ENCODE data around the gene NPR2. TPM values are rescaled to one million over a fixed set of nuclear protein-coding genes. Genes with fewer than 3 reads are reported as not detected.

NPR2 gene
- total and polyA plus RNA-seq, 2 of the 13 experiments (the other 11 are each of a cell fraction or from before 2014, with no cell fraction given) = 7.4 to 9.4 TPM

GRCh38 chr9:35814106-35814840 lies 22.9 kb downstream of the NPR2 start (continued):
- peak; percentile 91; the same call in 1 of the 2 replicates for TF ChIP-seq ZNF687 (CRISPR knock-in tag; IDR thresholded peaks at IDR 0.05)
- TF ChIP-seq SMC3 (IDR thresholded peaks at IDR 0.05; ENCODE audit: low read length) = no peak
- no peak; the same call in 1 of the 2 replicates for TF ChIP-seq SRY (CRISPR knock-in tag; IDR thresholded peaks at IDR 0.05)
- TF ChIP-seq ZNF281 (CRISPR knock-in tag; IDR thresholded peaks at IDR 0.05; ENCODE audit: borderline replicate concordance) = peak; percentile 21; the same call in 1 of the 2 replicates
- TF ChIP-seq POLR2AphosphoS5 (IDR thresholded peaks at IDR 0.05; ENCODE audit: low read depth, low read length) = peak; percentile 89
- no peak for TF ChIP-seq ZBTB2 (CRISPR knock-in tag; IDR thresholded peaks at IDR 0.05; ENCODE audit: low read depth)
- TF ChIP-seq MXD1 (CRISPR knock-in tag; IDR thresholded peaks at IDR 0.05) = no peak
- peak; percentile 51; the same call in 1 of the 2 replicates for TF ChIP-seq DRAP1 (CRISPR knock-in tag; IDR thresholded peaks at IDR 0.05)
- TF ChIP-seq RNF219 (CRISPR knock-in tag; IDR thresholded peaks at IDR 0.05) = no peak
- peak; percentile 99 for TF ChIP-seq PPARG (CRISPR knock-in tag; conservative IDR thresholded peaks at IDR 0.05)
- peak; percentile 21; the same call in 1 of the 2 replicates for TF ChIP-seq HOXD1 (CRISPR knock-in tag; IDR thresholded peaks at IDR 0.05)
- TF ChIP-seq BRF2 (CRISPR knock-in tag; IDR thresholded peaks at IDR 0.05) = no peak
- no peak for TF ChIP-seq HOXA7 (CRISPR knock-in tag; IDR thresholded peaks at IDR 0.05)
- TF ChIP-seq ZNF460 (CRISPR knock-in tag; IDR thresholded peaks at IDR 0.05; ENCODE audit: borderline replicate concordance) = no peak
- TF ChIP-seq ZNF562 (CRISPR knock-in tag; IDR thresholded peaks at IDR 0.05; ENCODE audit: borderline replicate concordance) = no peak; the same call in 1 of the 2 replicates
